ENCODE data around the gene ERICH6B. TPM values are rescaled to one million over a fixed set of nuclear protein-coding genes. Genes with fewer than 3 reads are reported as not detected.
"Not testable (repeated sequence)": the region's sequence is repeated elsewhere in the genome, so short reads cannot be mapped to it uniquely, and the experiment has no call there.

The ERICH6B gene
- total and polyA plus RNA-seq, 10 of the 15 experiments (the other 5 are each of a cell fraction or from before 2014, with no cell fraction given) = 0.27 to 0.75 (median 0.33) TPM; not detected in 7

GRCh38 chr13:45660458-45660857 is 44.9 kb upstream of the ERICH6B start:
- SMC1A ChIA-PET (ENCODE audit: uncharacterized antibody, unreplicated experiment); H3K4me1 ChIP-seq (ENCODE audit: control insufficient read depth, insufficient read depth, low read length); BruUV-seq (replicated peaks); FAIRE-seq; H4K20me1 ChIP-seq (ENCODE audit: control insufficient read depth, insufficient read depth); intact Hi-C loops (cut with micrococcal nuclease; ENCODE audit: unreplicated experiment); POLR2A ChIA-PET; H3K9ac ChIP-seq (ENCODE audit: control insufficient read depth, insufficient read depth, low read length); CTCF ChIA-PET; RAD21 ChIA-PET (ENCODE audit: unreplicated experiment); H3K4me2 ChIP-seq (ENCODE audit: control insufficient read depth, insufficient read depth); H3K79me2 ChIP-seq (ENCODE audit: control insufficient read depth, insufficient read depth, low read length); H2AFZ ChIP-seq (ENCODE audit: control insufficient read depth, low read depth, low read length); in situ Hi-C loops (cut with MboI); H3K27ac ChIP-seq (ENCODE audit: control insufficient read depth, insufficient read depth); H3K27me3 ChIP-seq (replicated peaks in 1 of 2; ENCODE audit: control insufficient read depth in 2 of 2, insufficient read depth in 2 of 2, low read length in 1 of 2); H3K9me3 ChIP-seq (replicated peaks; ENCODE audit: control insufficient read depth, insufficient read depth, low read length); H3K36me3 ChIP-seq (ENCODE audit: control insufficient read depth in 2 of 2, insufficient read depth in 2 of 2, low read length in 1 of 2); H3K4me3 ChIP-seq: not testable (repeated sequence)
- 0% methylated on average over 1 of the region's 1 CpG for WGBS (ENCODE audit: insufficient coverage, insufficient replicate concordance, low lambda C conversion rate, missing lambda C conversion rate)
- ATAC-seq (peak; percentile 71), DNase-seq (ENCODE audit: low read depth, low spot score) (peak; percentile 28)
- peak; percentile 61; the same call in 1 of the 2 replicates for TF ChIP-seq SPI1 (IDR thresholded peaks at IDR 0.05; ENCODE audit: borderline replicate concordance, insufficient read depth, low read depth, low read length)

- CTCF ChIA-PET = interaction anchor here (0.6 to 0.8 kb wide), 3 partner anchors 58 to 536 kb away, joined by 3 read pairs; no protein-coding TSS in a partner anchor
- TF ChIP-seq FOXK2 (IDR thresholded peaks at IDR 0.05) (no peak), ASH2L (IDR thresholded peaks at IDR 0.05; ENCODE audit: borderline replicate concordance, low read depth) (no peak), DPF2 (IDR thresholded peaks at IDR 0.05) (no peak), ZNF274 (IDR thresholded peaks at IDR 0.05; ENCODE audit: insufficient read depth, insufficient read length) (no peak), RFX5 (IDR thresholded peaks at IDR 0.05; ENCODE audit: low read depth, low read length) (no peak), SREBF1 (IDR thresholded peaks at IDR 0.05; ENCODE audit: low read length) (no peak), TCF7 (IDR thresholded peaks at IDR 0.05; ENCODE audit: borderline replicate concordance) (no peak), MAX (IDR thresholded peaks at IDR 0.05; ENCODE audit: low read depth, low read length) (no peak)
Observed at GRCh38 chr13:45659536-45659935, 44.0 kb upstream of the ERICH6B start.

More at GRCh38 chr13:45659536-45659935, 44.0 kb upstream of the ERICH6B start:
- Histone ChIP-seq H3K9ac (ENCODE audit: control insufficient read depth, insufficient read depth, low read length) (no peak overlapping the region), H3K4me3 (no peak overlapping the region), H3K4me2 (ENCODE audit: control insufficient read depth, insufficient read depth) (no peak overlapping the region), H3K4me1 (ENCODE audit: control insufficient read depth, insufficient read depth, low read length) (no peaks in the 10 kb centered on the region), H3K27me3 (replicated peaks in 1 of 2; ENCODE audit: control insufficient read depth in 2 of 2, insufficient read depth in 2 of 2, low read length in 1 of 2) (no peaks in the 10 kb centered on the region), H3K36me3 (ENCODE audit: control insufficient read depth in 2 of 2, insufficient read depth in 2 of 2, low read length in 1 of 2) (no peaks in the 10 kb centered on the region), H4K20me1 (ENCODE audit: control insufficient read depth, insufficient read depth) (no peaks in the 10 kb centered on the region), H3K9me3 (replicated peaks; ENCODE audit: control insufficient read depth, insufficient read depth, low read length) (no peaks in the 10 kb centered on the region; the same call in 1 of the 3 replicates), H2AFZ (ENCODE audit: control insufficient read depth, low read depth, low read length) (no peak overlapping the region), H3K27ac (ENCODE audit: control insufficient read depth, insufficient read depth) (no peak overlapping the region), H3K79me2 (ENCODE audit: control insufficient read depth, insufficient read depth, low read length) (no peaks in the 10 kb centered on the region)
- intact Hi-C loops (cut with micrococcal nuclease; ENCODE audit: unreplicated experiment) = no loop called here
- RAD21 ChIA-PET (ENCODE audit: unreplicated experiment) = no interaction called here
- whole genome bisulfite sequencing (ENCODE audit: insufficient coverage, insufficient replicate concordance, low lambda C conversion rate, missing lambda C conversion rate) = 69% methylated on average over 3 of the region's 3 CpGs
- DNase-seq (ENCODE audit: low read depth, low spot score) = no peak
- SMC1A ChIA-PET (ENCODE audit: uncharacterized antibody, unreplicated experiment) = no interaction called here
- in situ Hi-C loops (cut with MboI) = no loop called here
- POLR2A ChIA-PET = no interaction called here
- ATAC-seq = no peak
- no peak for FAIRE-seq
- BruUV-seq (replicated peaks) = no TSS peak
